Adipocyte (in vitro differentiated cells): ENCODE data around the gene NAA60.
"Not testable (repeated sequence)": the region's sequence is repeated elsewhere in the genome, so short reads cannot be mapped to it uniquely, and the experiment has no call there.

Experiments used
- DNase-seq: peaks from one replicate; pipeline ENCODE4 v3.0.0-alpha.2; 2015; ENCODE audit warnings: low read depth
- H3K27me3 ChIP-seq: replicated peaks from 2 replicates; pipeline ENCODE4 v1.7.0; 2013; ENCODE audit warnings: mild to moderate bottlenecking, low read length, moderate library complexity; ENCODE audit not compliant: control insufficient read depth, insufficient read depth
- H3K36me3 ChIP-seq: 2 replicates; pipeline ENCODE4 v1.7.0; 2013; ENCODE audit warnings: low read length, mild to moderate bottlenecking, moderate library complexity; ENCODE audit not compliant: control insufficient read depth, insufficient read depth, severe bottlenecking
- H3K4me1 ChIP-seq: 2 replicates; pipeline ENCODE4 v1.7.0; 2013; ENCODE audit warnings: mild to moderate bottlenecking, low read length, moderate library complexity; ENCODE audit not compliant: control insufficient read depth, insufficient read depth
- H3K4me3 ChIP-seq: 2 replicates; pipeline ENCODE4 v1.7.0; 2013; ENCODE audit warnings: mild to moderate bottlenecking, low read length, moderate library complexity
- H3K9ac ChIP-seq: 2 replicates; pipeline ENCODE4 v1.7.0; 2013; ENCODE audit warnings: mild to moderate bottlenecking, low read length, moderate library complexity
- H3K9me3 ChIP-seq: 2 replicates; pipeline ENCODE4 v1.7.0; 2013; ENCODE audit warnings: mild to moderate bottlenecking, low read length, moderate library complexity; ENCODE audit not compliant: control insufficient read depth

The NAA60 gene

GRCh38 chr16:3498988-3499387 is 55.5 kb downstream of the NAA60 start:
- Histone ChIP-seq H3K9ac (no peak overlapping the region), H3K4me1 (peaks cover 13% of the 10 kb centered on the region), H3K9me3 (no peaks in the 10 kb centered on the region), H3K4me3 (no peak overlapping the region), H3K27me3 (no peaks in the 10 kb centered on the region), H3K36me3 (no peaks in the 10 kb centered on the region)
- no peak for DNase-seq

- not testable (repeated sequence) for DNase-seq, H3K27me3 ChIP-seq, H3K9me3 ChIP-seq
- H3K36me3 ChIP-seq = peaks cover 16% of the 10 kb centered on the region
- peak overlapping the region; percentile 94 for H3K9ac ChIP-seq
- H3K4me3 ChIP-seq = peak overlapping the region; percentile 88
- peaks cover 12% of the 10 kb centered on the region for H3K4me1 ChIP-seq
Measured at GRCh38 chr16:3501412-3501761, 57.9 kb downstream of the NAA60 start.

- Histone ChIP-seq H3K4me3 (peak overlapping the region; percentile 88), H3K9ac (peak overlapping the region; percentile 94), H3K4me1 (peaks cover 12% of the 10 kb centered on the region), H3K27me3 (no peaks in the 10 kb centered on the region), H3K9me3 (no peaks in the 10 kb centered on the region), H3K36me3 (peaks cover 20% of the 10 kb centered on the region)
- DNase-seq = no peak
Measured at GRCh38 chr16:3501783-3502400, 58.4 kb downstream of the NAA60 start.

GRCh38 chr16:3503523-3503922 is 60.0 kb downstream of the NAA60 start:
- no peak overlapping the region for H3K9ac ChIP-seq
- DNase-seq = no peak
- no peaks in the 10 kb centered on the region for H3K9me3 ChIP-seq
- peaks cover 12% of the 10 kb centered on the region for H3K4me1 ChIP-seq
- peaks cover 31% of the 10 kb centered on the region for H3K36me3 ChIP-seq
- H3K27me3 ChIP-seq = no peaks in the 10 kb centered on the region
- no peak overlapping the region for H3K4me3 ChIP-seq

- DNase-seq = no peak
- Histone ChIP-seq H3K36me3 (peaks cover 72% of the 10 kb centered on the region), H3K27me3 (no peaks in the 10 kb centered on the region), H3K9ac (no peak overlapping the region), H3K9me3 (no peaks in the 10 kb centered on the region), H3K4me3 (no peak overlapping the region), H3K4me1 (no peaks in the 10 kb centered on the region)
Measured at GRCh38 chr16:3508736-3509135, 65.3 kb downstream of the NAA60 start.

GRCh38 chr16:3509470-3509928 is 66.0 kb downstream of the NAA60 start:
- H3K27me3 ChIP-seq = no peaks in the 10 kb centered on the region
- H3K9me3 ChIP-seq = no peaks in the 10 kb centered on the region
- H3K4me3 ChIP-seq = no peak overlapping the region
- H3K4me1 ChIP-seq = no peaks in the 10 kb centered on the region
- no peak for DNase-seq
- peaks cover 77% of the 10 kb centered on the region for H3K36me3 ChIP-seq
- no peak overlapping the region for H3K9ac ChIP-seq

GRCh38 chr16:3510416-3510815 is 66.9 kb downstream of the NAA60 start:
- H3K27me3 ChIP-seq = no peaks in the 10 kb centered on the region
- no peak for DNase-seq

GRCh38 chr16:3511286-3512180 is 68.1 kb downstream of the NAA60 start:
- Histone ChIP-seq H3K27me3 (no peaks in the 10 kb centered on the region), H3K4me1 (no peaks in the 10 kb centered on the region), H3K9ac (no peak overlapping the region), H3K36me3 (peaks cover 81% of the 10 kb centered on the region), H3K9me3 (no peaks in the 10 kb centered on the region), H3K4me3 (no peak overlapping the region)
- DNase-seq = no peak

More at GRCh38 chr16:3510416-3510815, 66.9 kb downstream of the NAA60 start:
- H3K4me3 ChIP-seq = no peak overlapping the region
- H3K9ac ChIP-seq = no peak overlapping the region
- H3K9me3 ChIP-seq = no peaks in the 10 kb centered on the region
- H3K36me3 ChIP-seq = peaks cover 82% of the 10 kb centered on the region
- H3K4me1 ChIP-seq = no peaks in the 10 kb centered on the region

- Histone ChIP-seq H3K27me3 (no peaks in the 10 kb centered on the region), H3K4me1 (no peaks in the 10 kb centered on the region), H3K9ac (no peak overlapping the region), H3K9me3 (no peaks in the 10 kb centered on the region), H3K36me3 (peaks cover 86% of the 10 kb centered on the region), H3K4me3 (no peak overlapping the region)
- no peak for DNase-seq
Measured at GRCh38 chr16:3513892-3514583, 70.6 kb downstream of the NAA60 start.

- H3K36me3 ChIP-seq = peaks cover 86% of the 10 kb centered on the region
- no peaks in the 10 kb centered on the region for H3K4me1 ChIP-seq
- DNase-seq = no peak
- H3K4me3 ChIP-seq = no peak overlapping the region
- H3K9ac ChIP-seq = no peak overlapping the region
- H3K9me3 ChIP-seq = no peaks in the 10 kb centered on the region
- H3K27me3 ChIP-seq = no peaks in the 10 kb centered on the region
Measured at GRCh38 chr16:3514621-3515020, 71.1 kb downstream of the NAA60 start.

- no peaks in the 10 kb centered on the region for H3K27me3 ChIP-seq
- DNase-seq = no peak
- no peak overlapping the region for H3K9ac ChIP-seq
- H3K9me3 ChIP-seq = no peaks in the 10 kb centered on the region
- peaks cover 90% of the 10 kb centered on the region for H3K36me3 ChIP-seq
- H3K4me3 ChIP-seq = no peak overlapping the region
- no peaks in the 10 kb centered on the region for H3K4me1 ChIP-seq
Measured at GRCh38 chr16:3515897-3516296, 72.4 kb downstream of the NAA60 start.
